HL-60/S4 (cell line): ENCODE results near the gene EXOC6.
"Not testable (repeated sequence)": the region's sequence is repeated elsewhere in the genome, so short reads cannot be mapped to it uniquely, and the experiment has no call there.

Experiments
- in situ Hi-C: fragments of 300-500 bp; cut with MboI; formaldehyde crosslinking; loops from 2 replicates; pipeline ENCODE4 v1.14.3; 2022; ENCODE audit warnings: low sequenced_read_pairs

EXOC6 gene

GRCh38 chr10:92931597-92931996 lies 83.3 kb downstream of the EXOC6 start:
- in situ Hi-C loops, result no loop called here

- in situ Hi-C loops, result no loop called here
Measured at GRCh38 chr10:92937876-92938275, 89.6 kb downstream of the EXOC6 start.

GRCh38 chr10:92938841-92939240 lies 90.5 kb downstream of the EXOC6 start:
- in situ Hi-C loops, result no loop called here

- in situ Hi-C loops, result no loop called here
Measured at GRCh38 chr10:92942226-92942625, 93.9 kb downstream of the EXOC6 start.

GRCh38 chr10:92946491-92946890 lies 98.2 kb downstream of the EXOC6 start:
- in situ Hi-C loops, result no loop called here

GRCh38 chr10:92952573-92952972 lies 104.3 kb downstream of the EXOC6 start:
- in situ Hi-C loops, result not testable (repeated sequence)

- in situ Hi-C loops, result no loop called here
Measured at GRCh38 chr10:92957223-92958010, 109.1 kb downstream of the EXOC6 start.

GRCh38 chr10:92961638-92962037 lies 113.3 kb downstream of the EXOC6 start:
- in situ Hi-C loops, result no loop called here

GRCh38 chr10:92965314-92965713 lies 117.0 kb downstream of the EXOC6 start:
- in situ Hi-C loops, result no loop called here

GRCh38 chr10:92967641-92968040 lies 119.3 kb downstream of the EXOC6 start:
- in situ Hi-C loops, result no loop called here

- in situ Hi-C loops, result no loop called here
Measured at GRCh38 chr10:92969151-92969550, 120.8 kb downstream of the EXOC6 start.

GRCh38 chr10:92970301-92971070 lies 122.2 kb downstream of the EXOC6 start:
- in situ Hi-C loops, result no loop called here

GRCh38 chr10:92972066-92972870 lies 123.9 kb downstream of the EXOC6 start:
- in situ Hi-C loops, result no loop called here

- in situ Hi-C loops, result no loop called here
Measured at GRCh38 chr10:92972886-92973285, 124.6 kb downstream of the EXOC6 start.

- in situ Hi-C loops, result not testable (repeated sequence)
Measured at GRCh38 chr10:92976278-92976677, 128.0 kb downstream of the EXOC6 start.

- in situ Hi-C loops, result no loop called here
Measured at GRCh38 chr10:92989250-92989649, 140.9 kb downstream of the EXOC6 start.

- in situ Hi-C loops, result no loop called here
Measured at GRCh38 chr10:92990615-92991014, 142.3 kb downstream of the EXOC6 start.

- in situ Hi-C loops, result no loop called here
Measured at GRCh38 chr10:92991513-92991912, 143.2 kb downstream of the EXOC6 start.

- in situ Hi-C loops, result no loop called here
Measured at GRCh38 chr10:92993699-92994272, 145.5 kb downstream of the EXOC6 start.

- in situ Hi-C loops, result no loop called here
Measured at GRCh38 chr10:92995509-92995908, 147.2 kb downstream of the EXOC6 start.

GRCh38 chr10:92997620-92998019 lies 149.3 kb downstream of the EXOC6 start:
- in situ Hi-C loops, result no loop called here
